Thymus (tissue), 11 donors: Measurements from ENCODE around the gene NOTCH1. TPM values are rescaled to one million over a fixed set of nuclear protein-coding genes. Genes with fewer than 3 reads are reported as not detected.

ENCODE experiments used
- DNase-seq, 9 donors: peaks; one replicate each; pipeline ENCODE4 v3.0.0-alpha.2; 2013; ENCODE audit warnings: low spot score in 9 of 9, low read depth in 6 of 9, missing footprints in 1 of 9
- H3K27ac ChIP-seq, 2 donors: one replicate each; pipeline ENCODE4 v1.5.1; 2013; ENCODE audit warnings: control low read depth in 1 of 2, low read depth in 1 of 2, low read length in 1 of 2, mild to moderate bottlenecking in 1 of 2, moderate library complexity in 1 of 2
- H3K27me3 ChIP-seq, 2 donors: one replicate each; pipeline ENCODE4 v1.5.1; 2013; ENCODE audit warnings: low read length in 1 of 2; ENCODE audit not compliant: control insufficient read depth in 2 of 2, insufficient read depth in 1 of 2
- H3K36me3 ChIP-seq, 2 donors: one replicate each; pipeline ENCODE4 v1.5.1; 2013; ENCODE audit warnings: low read length in 1 of 2, mild to moderate bottlenecking in 1 of 2, moderate library complexity in 1 of 2; ENCODE audit not compliant: control insufficient read depth in 2 of 2, insufficient read depth in 2 of 2
- H3K4me1 ChIP-seq, 2 donors: one replicate each; pipeline ENCODE4 v1.5.1; 2013; ENCODE audit warnings: low read length in 2 of 2; ENCODE audit not compliant: control insufficient read depth in 2 of 2, insufficient read depth in 2 of 2
- H3K4me3 ChIP-seq, 2 donors: one replicate each; pipeline ENCODE4 v1.5.1; 2013; ENCODE audit warnings: low read length in 2 of 2, control low read depth in 1 of 2, mild to moderate bottlenecking in 1 of 2
- H3K9me3 ChIP-seq, 2 donors: one replicate each; pipeline ENCODE4 v1.5.1; 2013; ENCODE audit warnings: low read length in 1 of 2, mild to moderate bottlenecking in 1 of 2; ENCODE audit not compliant: control insufficient read depth in 2 of 2, insufficient read depth in 1 of 2
- WGBS: extraction: QIAGEN DNeasy Blood & Tissue Kit; methylation state at CpG from one replicate; pipeline ENCODE4 v1.1.7; 2013; 5-methylcytosine and 5-hydroxymethylcytosine counted together
- polyA plus RNA-seq: library from polyadenylated mRNA; stranded (reverse); fragments of 200-250 nt; gene quantifications from one replicate; pipeline ENCODE4 v1.2.3, GENCODE V29; 2013
- total RNA-seq: library from RNA; stranded (reverse); fragments of 120-200 nt; gene quantifications from one replicate; pipeline ENCODE4 v1.2.4, GENCODE V29; 2013
- donor health status: healthy.

Gene NOTCH1
- total and polyA plus RNA-seq, 2 donors = 14.9 to 15.9 TPM

DNA sequence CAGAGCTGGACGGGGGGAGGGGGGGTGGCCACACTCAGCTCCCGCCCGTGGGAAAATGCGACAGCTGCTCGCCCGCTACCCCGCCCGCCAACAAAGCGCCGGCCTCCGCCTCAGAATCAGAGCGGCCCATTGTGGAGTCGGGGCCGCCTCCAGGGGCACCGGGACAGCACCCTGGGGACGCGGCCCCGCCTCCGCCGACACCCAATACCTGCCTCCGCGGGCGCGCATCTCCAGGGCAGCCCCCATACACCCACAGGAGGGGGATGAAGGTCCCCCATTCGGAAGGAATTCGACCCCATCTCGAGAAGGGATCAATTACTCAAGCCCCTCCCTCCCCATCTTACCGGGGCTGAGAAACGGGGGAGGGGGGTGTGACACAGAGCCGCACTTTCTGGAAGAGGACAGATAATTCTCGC is 1.3 kb downstream of the NOTCH1 start:
- Histone ChIP-seq H3K4me1 (peaks cover 60 to 86% of the 10 kb centered on the region in 2 donors), H3K9me3 (peaks cover 0 to 15% of the 10 kb centered on the region in 2 donors)
- WGBS = under 1% methylated on average over 31 of the region's 31 CpGs

GRCh38 chr9:136543830-136544547 is 1.9 kb downstream of the NOTCH1 start:
- Histone ChIP-seq H3K27ac (no peak overlapping the region), H3K4me1 (peaks cover 61 to 86% of the 10 kb centered on the region in 2 donors), H3K27me3 (peaks cover 0 to 20% of the 10 kb centered on the region in 2 donors), H3K36me3 (peaks cover 22 to 44% of the 10 kb centered on the region in 2 donors), H3K9me3 (peaks cover 0 to 16% of the 10 kb centered on the region in 2 donors), H3K4me3 (peak overlapping the region; percentile 80 to 90)
- DNase-seq = no peak
- 9% methylated on average over 31 of the region's 31 CpGs for WGBS

More for the DNA sequence above, 1.3 kb downstream of the NOTCH1 start:
- H3K27ac ChIP-seq = peak overlapping the region; percentile 26 to 66
- DNase-seq = peak in 2 of 9 donors; percentile 28 to 51
- peak overlapping the region; percentile 80 to 90 for H3K4me3 ChIP-seq
- peaks cover 0 to 20% of the 10 kb centered on the region in 2 donors for H3K27me3 ChIP-seq
- H3K36me3 ChIP-seq = peaks cover 22 to 42% of the 10 kb centered on the region in 2 donors

GRCh38 chr9:136543280-136543679 is 2.6 kb downstream of the NOTCH1 start:
- WGBS = 32% methylated on average over 10 of the region's 10 CpGs
- Histone ChIP-seq H3K27me3 (peaks cover 0 to 20% of the 10 kb centered on the region in 2 donors), H3K27ac (no peak overlapping the region), H3K4me1 (peaks cover 62 to 86% of the 10 kb centered on the region in 2 donors), H3K4me3 (peak overlapping the region in 1 of 2 donors; percentile 80), H3K36me3 (peaks cover 24 to 47% of the 10 kb centered on the region in 2 donors), H3K9me3 (peaks cover 0 to 18% of the 10 kb centered on the region in 2 donors)
- no peak for DNase-seq

DNA sequence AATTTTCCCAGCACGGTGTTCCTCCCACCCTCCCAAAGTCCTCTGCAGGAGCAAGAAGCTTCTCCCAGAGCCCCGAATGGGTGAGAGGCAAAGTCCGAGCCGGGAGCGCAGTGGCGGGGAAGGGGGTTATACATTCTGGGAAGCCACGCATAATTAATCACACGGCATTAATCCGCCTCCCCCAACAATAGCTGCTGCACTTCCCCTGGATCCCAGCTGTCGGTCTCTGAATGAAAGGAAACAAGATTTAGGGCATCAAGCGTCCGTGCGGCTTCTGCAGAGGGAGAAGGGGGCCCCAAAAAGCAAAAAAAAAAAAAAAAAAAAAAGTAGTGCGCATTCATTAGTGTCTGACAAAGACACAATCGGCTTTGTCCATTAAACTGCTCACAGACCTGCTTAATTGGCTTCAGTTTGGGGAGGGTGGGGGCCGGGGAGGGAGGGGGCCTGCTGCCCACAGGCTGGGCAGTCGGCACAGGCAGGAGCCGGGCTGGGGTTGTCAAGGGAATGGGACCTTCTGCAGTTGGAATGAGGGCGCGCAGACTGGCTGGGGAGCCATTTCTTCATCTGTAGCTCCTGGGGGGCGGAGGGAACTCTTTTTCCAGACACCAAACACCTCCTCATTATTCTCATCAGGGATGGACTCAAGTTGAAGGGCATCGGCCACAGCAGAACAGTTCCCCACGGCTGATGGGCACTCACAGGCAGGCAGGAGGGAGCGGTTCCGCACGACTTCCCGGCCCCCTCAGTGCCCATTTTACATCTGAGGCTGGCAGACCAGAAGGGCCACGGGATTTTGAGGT is 3.4 kb downstream of the NOTCH1 start:
- H3K4me1 ChIP-seq = peaks cover 60 to 86% of the 10 kb centered on the region in 2 donors
- H3K27ac ChIP-seq = no peak overlapping the region
- peaks cover 0 to 18% of the 10 kb centered on the region in 2 donors for H3K9me3 ChIP-seq
- 71% methylated on average over 28 of the region's 28 CpGs for WGBS
- peaks cover 26 to 53% of the 10 kb centered on the region in 2 donors for H3K36me3 ChIP-seq
- DNase-seq = no peak
- H3K4me3 ChIP-seq = peak overlapping the region in 1 of 2 donors; percentile 80
- peaks cover 0 to 20% of the 10 kb centered on the region in 2 donors for H3K27me3 ChIP-seq

GRCh38 chr9:136541709-136542108 is 4.1 kb downstream of the NOTCH1 start:
- H3K36me3 ChIP-seq = peaks cover 30 to 60% of the 10 kb centered on the region in 2 donors
- DNase-seq = no peak
- H3K27ac ChIP-seq = no peak overlapping the region
- H3K9me3 ChIP-seq = peaks cover 0 to 18% of the 10 kb centered on the region in 2 donors
- peaks cover 53 to 86% of the 10 kb centered on the region in 2 donors for H3K4me1 ChIP-seq
- H3K4me3 ChIP-seq = no peak overlapping the region
- 77% methylated on average over 16 of the region's 16 CpGs for WGBS
- peaks cover 0 to 18% of the 10 kb centered on the region in 2 donors for H3K27me3 ChIP-seq

DNA sequence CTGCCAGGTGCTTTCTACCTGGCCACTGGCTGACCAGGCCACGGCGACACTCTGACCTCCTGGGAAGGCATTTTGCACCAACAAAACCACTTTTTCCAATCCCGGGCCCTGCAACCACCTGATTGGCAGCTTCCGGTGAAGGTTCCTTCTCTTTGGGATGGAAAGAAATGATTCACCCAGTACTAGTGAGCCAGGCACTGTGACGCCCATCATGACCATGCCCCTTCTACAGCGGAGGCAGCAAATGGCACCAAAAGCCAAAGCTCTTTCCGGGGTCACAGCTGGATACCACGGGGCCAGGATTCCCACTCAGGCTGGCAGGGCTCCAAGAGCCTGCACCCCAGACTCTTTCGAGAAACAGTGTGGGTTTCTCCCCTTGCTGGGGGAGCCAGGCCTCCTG is 4.7 kb downstream of the NOTCH1 start:
- H3K9me3 ChIP-seq = peaks cover 0 to 18% of the 10 kb centered on the region in 2 donors
- WGBS = 57% methylated on average over 9 of the region's 9 CpGs
- peaks cover 0 to 14% of the 10 kb centered on the region in 2 donors for H3K27me3 ChIP-seq
- no peak overlapping the region for H3K4me3 ChIP-seq
- H3K36me3 ChIP-seq = peaks cover 30 to 65% of the 10 kb centered on the region in 2 donors
- H3K27ac ChIP-seq = no peak overlapping the region
- DNase-seq = no peak
- H3K4me1 ChIP-seq = peaks cover 52 to 84% of the 10 kb centered on the region in 2 donors

DNA sequence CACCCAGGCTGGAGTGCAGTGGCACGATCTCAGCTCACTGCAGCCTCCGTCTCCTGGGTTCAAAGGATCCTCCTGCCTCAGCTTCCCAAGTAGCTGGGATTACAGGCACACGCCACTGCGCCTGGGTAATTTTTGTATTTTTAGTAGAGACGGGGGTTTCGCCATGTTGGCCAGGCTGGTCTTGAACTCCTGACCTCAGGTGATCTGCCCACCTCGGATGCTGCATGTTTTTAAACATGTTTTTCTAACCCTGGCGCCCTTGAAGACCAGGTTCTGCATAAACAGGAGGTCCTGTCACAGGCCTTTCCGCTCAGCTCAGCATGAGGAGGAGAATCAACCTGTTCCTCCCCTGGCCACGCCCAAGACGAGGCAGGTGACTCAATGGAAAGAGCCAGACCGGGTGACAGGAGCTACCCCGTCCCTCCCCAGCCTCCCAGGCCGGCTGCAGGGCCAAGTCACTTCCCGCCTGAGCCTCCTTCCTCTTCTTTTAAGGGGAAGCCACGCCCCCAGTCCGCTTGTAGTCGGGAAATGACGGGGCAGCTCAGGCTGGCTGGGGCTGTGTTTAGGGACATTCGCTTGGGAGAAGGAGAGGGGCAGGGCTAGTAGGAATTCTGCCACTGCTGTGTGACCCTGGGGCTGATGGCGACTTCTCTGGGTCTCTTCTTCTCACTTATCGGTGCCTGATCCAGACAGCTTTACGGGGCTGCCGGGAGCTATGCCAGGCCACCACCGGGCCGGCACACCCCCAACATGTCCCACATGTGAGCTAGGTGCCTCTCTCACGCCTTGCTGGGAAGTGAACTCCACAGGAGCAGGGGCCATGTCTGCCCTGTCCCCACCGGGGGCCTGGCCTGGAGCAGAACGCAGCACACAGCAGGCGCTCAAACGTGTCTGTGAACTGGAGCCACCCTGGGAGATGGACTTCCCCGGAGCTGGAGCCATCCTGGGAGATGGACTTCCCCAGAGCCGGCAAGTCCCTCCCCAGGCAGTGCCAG is 6.1 kb downstream of the NOTCH1 start:
- Histone ChIP-seq H3K9me3 (peaks cover 0 to 18% of the 10 kb centered on the region in 2 donors), H3K36me3 (peaks cover 30 to 69% of the 10 kb centered on the region in 2 donors), H3K27me3 (peaks cover 0 to 12% of the 10 kb centered on the region in 2 donors), H3K4me1 (peaks cover 56 to 86% of the 10 kb centered on the region in 2 donors), H3K27ac (peak overlapping the region; percentile 82 to 84), H3K4me3 (peak overlapping the region in 1 of 2 donors; percentile 2)
- 32% methylated on average over 33 of the region's 33 CpGs for WGBS
- peak in 6 of 9 donors; percentile 55 to 90 (median 76) for DNase-seq
